ENCODE results near the gene MMP2. TPM values are rescaled to one million over a fixed set of nuclear protein-coding genes. Genes with fewer than 3 reads are reported as not detected.

MMP2 gene
- total RNA-seq, 4 donors from 2014 or later = 211 to 368 (median 256) TPM

DNA sequence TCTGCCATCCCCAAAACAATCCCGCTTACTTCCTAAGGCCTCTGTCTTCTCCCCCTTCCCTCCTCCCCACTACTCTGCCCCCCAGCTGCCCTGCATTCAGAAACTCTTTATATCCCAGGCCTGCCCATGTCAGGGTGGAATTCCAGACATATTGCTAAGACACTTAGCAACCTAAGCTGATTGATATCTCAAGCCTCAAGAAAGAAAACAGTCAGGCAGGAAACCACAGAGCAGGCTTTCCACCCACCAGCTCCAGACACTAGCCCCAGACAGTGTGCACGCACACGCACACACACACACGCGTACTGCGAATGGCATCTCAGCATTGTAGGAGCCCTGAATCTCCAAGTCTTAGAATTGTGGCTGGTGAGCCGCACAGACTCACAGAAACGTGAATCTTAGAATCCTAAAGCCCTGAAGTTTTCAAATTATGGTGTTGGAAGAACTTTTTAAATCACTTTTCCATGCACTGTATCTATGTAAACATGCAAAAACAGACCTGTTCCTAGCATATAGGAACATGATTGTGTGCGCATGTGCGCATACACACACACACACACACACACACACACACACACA, 21.0 kb downstream of the MMP2 start:
- TF ChIP-seq, protein P1, sequence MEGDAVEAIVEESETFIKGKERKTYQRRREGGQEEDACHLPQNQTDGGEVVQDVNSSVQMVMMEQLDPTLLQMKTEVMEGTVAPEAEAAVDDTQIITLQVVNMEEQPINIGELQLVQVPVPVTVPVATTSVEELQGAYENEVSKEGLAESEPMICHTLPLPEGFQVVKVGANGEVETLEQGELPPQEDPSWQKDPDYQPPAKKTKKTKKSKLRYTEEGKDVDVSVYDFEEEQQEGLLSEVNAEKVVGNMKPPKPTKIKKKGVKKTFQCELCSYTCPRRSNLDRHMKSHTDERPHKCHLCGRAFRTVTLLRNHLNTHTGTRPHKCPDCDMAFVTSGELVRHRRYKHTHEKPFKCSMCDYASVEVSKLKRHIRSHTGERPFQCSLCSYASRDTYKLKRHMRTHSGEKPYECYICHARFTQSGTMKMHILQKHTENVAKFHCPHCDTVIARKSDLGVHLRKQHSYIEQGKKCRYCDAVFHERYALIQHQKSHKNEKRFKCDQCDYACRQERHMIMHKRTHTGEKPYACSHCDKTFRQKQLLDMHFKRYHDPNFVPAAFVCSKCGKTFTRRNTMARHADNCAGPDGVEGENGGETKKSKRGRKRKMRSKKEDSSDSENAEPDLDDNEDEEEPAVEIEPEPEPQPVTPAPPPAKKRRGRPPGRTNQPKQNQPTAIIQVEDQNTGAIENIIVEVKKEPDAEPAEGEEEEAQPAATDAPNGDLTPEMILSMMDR (IDR thresholded peaks at IDR 0.05) = no peak
- TF ChIP-seq POLR2AphosphoS5 (IDR thresholded peaks at IDR 0.05) (no peak), POLR2A (IDR thresholded peaks at IDR 0.05; ENCODE audit: low read depth) (no peak), EP300 (IDR thresholded peaks at IDR 0.05) (no peak)
- no peak overlapping the region for H3K4me3 ChIP-seq
- H3K9me3 ChIP-seq = no peaks in the 10 kb centered on the region
- 65% methylated on average over 10 of the region's 10 CpGs for WGBS
- H3K4me1 ChIP-seq = peaks cover 44 to 64% (median 61%) of the 10 kb centered on the region in 4 donors
- H3K27me3 ChIP-seq = no peaks in the 10 kb centered on the region
- peak overlapping the region in 2 of 4 donors; percentile 33 to 42 for H3K27ac ChIP-seq (replicated peaks in 1 of 4)
- peaks cover 0 to 55% (median 9%) of the 10 kb centered on the region in 4 donors for H3K36me3 ChIP-seq
- intact Hi-C loops (cut with DNase I) = no loop called here
- DNase-seq (ENCODE audit: extremely low spot score) = peak; percentile 87

DNA sequence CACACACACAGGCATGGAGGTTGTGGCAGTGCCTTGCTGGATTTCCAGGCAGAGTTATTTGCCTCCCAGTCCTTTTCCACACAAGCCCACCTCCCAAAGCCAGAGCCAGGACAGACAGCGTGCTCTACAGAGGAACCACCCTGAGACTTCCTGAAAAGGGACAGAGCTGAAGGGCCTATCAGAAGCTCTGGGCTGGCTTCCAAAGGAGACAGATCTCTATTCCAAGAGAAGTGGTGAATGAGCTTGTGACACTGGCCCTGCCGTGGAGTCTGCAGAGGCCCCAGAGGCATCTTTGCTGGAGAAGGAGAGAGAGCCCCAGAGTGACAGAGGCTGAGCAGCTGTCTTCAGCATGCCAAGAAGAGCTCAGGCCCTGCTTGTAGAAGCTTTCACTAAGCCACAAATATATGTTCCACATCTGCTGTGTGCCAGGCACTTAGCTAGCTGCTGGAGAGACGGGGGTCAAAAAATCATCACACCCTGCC, 21.6 kb downstream of the MMP2 start:
- peak overlapping the region in 2 of 4 donors; percentile 33 to 42 for H3K27ac ChIP-seq (replicated peaks in 1 of 4)
- intact Hi-C loops (cut with DNase I) = no loop called here
- H3K9me3 ChIP-seq = no peaks in the 10 kb centered on the region
- H3K36me3 ChIP-seq = peaks cover 0 to 60% (median 12%) of the 10 kb centered on the region in 4 donors
- no peaks in the 10 kb centered on the region for H3K27me3 ChIP-seq
- H3K4me1 ChIP-seq = peaks cover 40 to 59% (median 55%) of the 10 kb centered on the region in 4 donors
- 29% methylated on average over 3 of the region's 3 CpGs for WGBS
- no peak for TF ChIP-seq POLR2AphosphoS5 (IDR thresholded peaks at IDR 0.05)
- no peak for TF ChIP-seq EP300 (IDR thresholded peaks at IDR 0.05)
- TF ChIP-seq, protein P1 (IDR thresholded peaks at IDR 0.05) = no peak
- no peak for TF ChIP-seq POLR2A (IDR thresholded peaks at IDR 0.05; ENCODE audit: low read depth)
- DNase-seq (ENCODE audit: extremely low spot score) = peak; percentile 85
- no peak overlapping the region for H3K4me3 ChIP-seq

DNA sequence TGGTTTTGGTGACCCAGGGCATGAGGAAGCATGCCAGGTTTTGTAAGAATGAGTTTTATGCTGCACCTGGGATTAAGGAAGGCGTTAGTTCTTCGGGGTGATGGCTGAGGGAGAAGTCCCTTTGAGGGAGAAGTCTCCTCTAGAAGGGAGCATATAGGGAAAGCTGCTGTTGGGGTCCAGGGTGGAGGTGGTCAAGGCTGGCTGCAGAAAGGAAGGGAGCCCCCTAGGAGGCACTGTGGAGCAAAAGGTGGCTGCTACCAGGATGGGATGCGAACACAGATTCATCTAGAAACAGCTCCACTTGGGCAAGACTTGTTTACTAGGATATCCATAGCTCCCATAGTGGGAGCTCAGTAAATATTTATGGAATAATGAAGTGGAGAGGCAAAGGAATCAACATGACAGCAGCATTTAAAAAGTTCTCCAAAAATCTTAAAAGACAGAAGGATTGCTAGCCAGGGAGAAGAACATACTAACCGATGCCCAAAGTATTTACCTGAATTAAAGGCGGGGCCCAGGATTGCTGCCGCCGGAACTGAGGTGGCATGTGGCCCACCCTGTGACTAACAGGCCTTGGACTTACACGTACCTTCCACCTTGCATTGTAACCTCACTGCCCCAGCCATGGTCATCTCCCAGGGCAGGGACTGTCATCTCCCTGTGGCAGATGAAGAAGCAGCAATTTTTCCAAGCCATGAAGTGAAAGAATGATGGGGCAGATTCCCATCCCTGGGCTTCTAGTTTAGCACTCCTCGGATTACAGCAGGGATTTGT, 22.7 kb downstream of the MMP2 start:
- no peaks in the 10 kb centered on the region for H3K27me3 ChIP-seq
- no peak overlapping the region for H3K4me3 ChIP-seq
- peaks cover 0 to 65% (median 14%) of the 10 kb centered on the region in 4 donors for H3K36me3 ChIP-seq
- no peak for DNase-seq (ENCODE audit: extremely low spot score)
- no peaks in the 10 kb centered on the region for H3K9me3 ChIP-seq
- intact Hi-C loops (cut with DNase I) = no loop called here
- H3K4me1 ChIP-seq = peaks cover 40 to 53% (median 52%) of the 10 kb centered on the region in 4 donors
- 92% methylated on average over 9 of the region's 9 CpGs for WGBS
- TF ChIP-seq EP300 (IDR thresholded peaks at IDR 0.05) = no peak
- TF ChIP-seq, protein P1 (IDR thresholded peaks at IDR 0.05) = peak in 1 of 3 experiments; percentile 18
- H3K27ac ChIP-seq (replicated peaks in 1 of 4) = peak overlapping the region in 1 of 4 donors; percentile 42

DNA sequence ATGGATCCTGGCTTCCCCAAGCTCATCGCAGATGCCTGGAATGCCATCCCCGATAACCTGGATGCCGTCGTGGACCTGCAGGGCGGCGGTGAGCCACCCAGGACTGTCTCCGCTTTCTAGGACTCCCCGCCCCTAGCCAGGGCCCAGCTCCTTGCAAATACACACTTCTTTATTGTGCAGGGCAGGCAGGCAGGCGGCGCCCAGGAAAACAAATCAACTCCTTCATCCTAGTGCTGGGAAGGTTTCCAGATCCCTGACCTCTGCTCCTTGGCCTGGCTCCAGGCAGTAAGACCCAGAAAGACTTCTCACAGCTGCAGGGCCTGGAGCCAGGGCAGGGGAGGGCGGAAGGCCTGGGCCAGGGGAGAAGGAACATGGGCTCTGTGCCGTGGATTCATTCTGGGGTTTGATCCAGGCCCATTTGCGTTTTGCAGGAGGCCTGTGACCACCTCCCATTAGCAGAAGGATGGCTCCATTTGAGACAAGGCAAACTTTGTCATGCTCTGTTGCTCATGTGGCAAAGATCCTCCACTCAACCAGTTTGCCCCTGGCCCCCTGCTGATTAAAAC, 23.9 kb downstream of the MMP2 start:
- H3K4me1 ChIP-seq = peaks cover 40 to 53% (median 51%) of the 10 kb centered on the region in 4 donors
- H3K36me3 ChIP-seq = peaks cover 0 to 64% (median 16%) of the 10 kb centered on the region in 4 donors
- 29% methylated on average over 10 of the region's 13 CpGs for WGBS
- TF ChIP-seq, protein P1 (IDR thresholded peaks at IDR 0.05) = no peak
- no peak for TF ChIP-seq EP300 (IDR thresholded peaks at IDR 0.05)
- TF ChIP-seq POLR2A (IDR thresholded peaks at IDR 0.05; ENCODE audit: low read depth) = no peak
- TF ChIP-seq POLR2AphosphoS5 (IDR thresholded peaks at IDR 0.05) = peak; percentile 67 to 69
- intact Hi-C loops (cut with DNase I) = no loop called here
- H3K27ac ChIP-seq (replicated peaks in 1 of 4) = peak overlapping the region; percentile 2 to 64 (median 45)
- DNase-seq (ENCODE audit: extremely low spot score) = peak; percentile 95
- H3K27me3 ChIP-seq = no peaks in the 10 kb centered on the region
- no peak overlapping the region for H3K4me3 ChIP-seq
- H3K9me3 ChIP-seq = no peaks in the 10 kb centered on the region

Data from esophagus muscularis mucosa (tissue), 4 donors.